Lung (tissue), 12 donors: ENCODE data around the gene C3orf52. TPM values are rescaled to one million over a fixed set of nuclear protein-coding genes. Genes with fewer than 3 reads are reported as not detected.

Source experiments
- ATAC-seq: fragments of 200-7000 bp; cut with Tn5 transposase; one replicate; pipeline ENCODE4 v1.9.1; 2020; ENCODE audit warnings: moderate number of reproducible peaks; ENCODE audit not compliant: insufficient read depth, low FRiP score
- DNase-seq, 3 donors: peaks; one replicate each; pipeline ENCODE4 v3.0.0-alpha.2; 2013 to 2017
- H3K27ac ChIP-seq, 2 donors: one replicate each; pipeline ENCODE4 v1.5.1; 2013; ENCODE audit warnings: mild to moderate bottlenecking in 2 of 2, moderate library complexity in 2 of 2, control low read depth in 1 of 2, inconsistent platforms in 1 of 2, low read depth in 1 of 2, low read length in 1 of 2
- H3K27me3 ChIP-seq, 3 donors: one replicate each; pipeline ENCODE4 v1.5.1; 2013; ENCODE audit warnings: low read length in 2 of 3; ENCODE audit not compliant: control insufficient read depth in 3 of 3, insufficient read depth in 3 of 3
- H3K36me3 ChIP-seq, 4 donors: one replicate each; pipeline ENCODE4 v1.5.1; 2013; ENCODE audit warnings: low read length in 4 of 4, mild to moderate bottlenecking in 1 of 4, moderate library complexity in 1 of 4; ENCODE audit not compliant: control insufficient read depth in 4 of 4, insufficient read depth in 4 of 4
- H3K4me1 ChIP-seq, 5 donors: one replicate each; pipeline ENCODE4 v1.5.1; 2013; ENCODE audit warnings: low read length in 5 of 5, mild to moderate bottlenecking in 2 of 5, moderate library complexity in 1 of 5; ENCODE audit not compliant: control insufficient read depth in 5 of 5, insufficient read depth in 5 of 5
- H3K4me3 ChIP-seq: one replicate; pipeline ENCODE4 v1.5.1; 2013; ENCODE audit warnings: mild to moderate bottlenecking, control low read depth, moderate library complexity
- H3K9ac ChIP-seq, 2 donors: one replicate each; pipeline ENCODE4 v1.5.1; 2013; ENCODE audit warnings: low read length in 2 of 2, control low read depth in 1 of 2; ENCODE audit not compliant: insufficient read depth in 1 of 2
- H3K9me3 ChIP-seq, 4 donors: one replicate each; pipeline ENCODE4 v1.5.1; 2013; ENCODE audit warnings: low read length in 3 of 4, mild to moderate bottlenecking in 1 of 4, moderate library complexity in 1 of 4; ENCODE audit not compliant: control insufficient read depth in 4 of 4, insufficient read depth in 3 of 4
- WGBS, 2 donors: extraction: QIAGEN DNeasy Blood & Tissue Kit; methylation state at CpG; one replicate each; pipeline ENCODE4 v1.1.7; 2013; 5-methylcytosine and 5-hydroxymethylcytosine counted together
- polyA plus RNA-seq, 2 donors: library from polyadenylated mRNA; stranded (reverse); fragments of 200-250 nt; gene quantifications; one replicate each; pipeline ENCODE4 v1.2.1, GENCODE V29; 2013
- total RNA-seq, 2 donors: library from RNA; depleted of rRNA in 1 of 2; stranded (reverse); fragments of >200 nt in 1 of 2; gene quantifications; one replicate each; pipeline ENCODE4 v1.2.1, GENCODE V29; 2014 to 2021
- TF ChIP-seq, protein P1 (sequence below): IDR thresholded peaks from 2 replicates; pipeline ENCODE4 v1.5.1; 2012; ENCODE audit warnings: mild to moderate bottlenecking; ENCODE audit errors: control extremely low read depth, extremely low read depth
- donor health status: control.
- donor health status: control.
- donor health status: Bipolar disorder and iron deficiency.
- donor health status: healthy.
- donor health status: DM: yes; HTN: yes; CAD: no.

Gene C3orf52
- total and polyA plus RNA-seq, 4 donors, result 6.5 to 22.4 (median 14.5) TPM

GRCh38 chr3:112097378-112097777 lies 11.2 kb downstream of the C3orf52 start:
- no peak overlapping the region for H3K4me3 ChIP-seq
- no peaks in the 10 kb centered on the region for H3K9me3 ChIP-seq
- WGBS, 2 donors, result 28 to 29% methylated on average over 4 of the region's 4 CpGs
- DNase-seq, result peak in 2 of 3 donors; percentile 53 to 73
- H3K9ac ChIP-seq, result no peak overlapping the region
- H3K27me3 ChIP-seq, result no peaks in the 10 kb centered on the region
- peak; percentile 77 for ATAC-seq
- H3K36me3 ChIP-seq, result peaks cover 0 to 12% (median 0%) of the 10 kb centered on the region in 4 donors
- no peak overlapping the region for H3K27ac ChIP-seq
- TF ChIP-seq, protein P1, sequence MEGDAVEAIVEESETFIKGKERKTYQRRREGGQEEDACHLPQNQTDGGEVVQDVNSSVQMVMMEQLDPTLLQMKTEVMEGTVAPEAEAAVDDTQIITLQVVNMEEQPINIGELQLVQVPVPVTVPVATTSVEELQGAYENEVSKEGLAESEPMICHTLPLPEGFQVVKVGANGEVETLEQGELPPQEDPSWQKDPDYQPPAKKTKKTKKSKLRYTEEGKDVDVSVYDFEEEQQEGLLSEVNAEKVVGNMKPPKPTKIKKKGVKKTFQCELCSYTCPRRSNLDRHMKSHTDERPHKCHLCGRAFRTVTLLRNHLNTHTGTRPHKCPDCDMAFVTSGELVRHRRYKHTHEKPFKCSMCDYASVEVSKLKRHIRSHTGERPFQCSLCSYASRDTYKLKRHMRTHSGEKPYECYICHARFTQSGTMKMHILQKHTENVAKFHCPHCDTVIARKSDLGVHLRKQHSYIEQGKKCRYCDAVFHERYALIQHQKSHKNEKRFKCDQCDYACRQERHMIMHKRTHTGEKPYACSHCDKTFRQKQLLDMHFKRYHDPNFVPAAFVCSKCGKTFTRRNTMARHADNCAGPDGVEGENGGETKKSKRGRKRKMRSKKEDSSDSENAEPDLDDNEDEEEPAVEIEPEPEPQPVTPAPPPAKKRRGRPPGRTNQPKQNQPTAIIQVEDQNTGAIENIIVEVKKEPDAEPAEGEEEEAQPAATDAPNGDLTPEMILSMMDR, result no peak
- peaks cover 0 to 19% (median 3%) of the 10 kb centered on the region in 5 donors for H3K4me1 ChIP-seq

GRCh38 chr3:112101916-112102315 lies 15.7 kb downstream of the C3orf52 start:
- no peak overlapping the region for H3K9ac ChIP-seq
- H3K4me1 ChIP-seq, result peaks cover 0 to 10% (median 0%) of the 10 kb centered on the region in 5 donors
- DNase-seq (no peak), ATAC-seq (no peak)
- no peaks in the 10 kb centered on the region for H3K9me3 ChIP-seq
- TF ChIP-seq, protein P1, result no peak
- H3K4me3 ChIP-seq, result no peak overlapping the region
- H3K27me3 ChIP-seq, result no peaks in the 10 kb centered on the region
- H3K36me3 ChIP-seq, result peaks cover 0 to 14% (median 0%) of the 10 kb centered on the region in 4 donors
- H3K27ac ChIP-seq, result no peak overlapping the region
- 90 to 98% methylated on average over 2 of the region's 2 CpGs for WGBS, 2 donors

- Histone ChIP-seq H3K4me1 (peaks cover 0 to 4% (median 0%) of the 10 kb centered on the region in 5 donors), H3K4me3 (no peak overlapping the region), H3K27ac (no peak overlapping the region), H3K9me3 (no peaks in the 10 kb centered on the region), H3K9ac (no peak overlapping the region), H3K27me3 (no peaks in the 10 kb centered on the region), H3K36me3 (peaks cover 0 to 14% (median 0%) of the 10 kb centered on the region in 4 donors)
- ATAC-seq (no peak), DNase-seq (no peak)
- TF ChIP-seq, protein P1, result no peak
- 76 to 84% methylated on average over 2 of the region's 2 CpGs for WGBS, 2 donors
Measured at GRCh38 chr3:112104774-112105173, 18.6 kb downstream of the C3orf52 start.

DNA sequence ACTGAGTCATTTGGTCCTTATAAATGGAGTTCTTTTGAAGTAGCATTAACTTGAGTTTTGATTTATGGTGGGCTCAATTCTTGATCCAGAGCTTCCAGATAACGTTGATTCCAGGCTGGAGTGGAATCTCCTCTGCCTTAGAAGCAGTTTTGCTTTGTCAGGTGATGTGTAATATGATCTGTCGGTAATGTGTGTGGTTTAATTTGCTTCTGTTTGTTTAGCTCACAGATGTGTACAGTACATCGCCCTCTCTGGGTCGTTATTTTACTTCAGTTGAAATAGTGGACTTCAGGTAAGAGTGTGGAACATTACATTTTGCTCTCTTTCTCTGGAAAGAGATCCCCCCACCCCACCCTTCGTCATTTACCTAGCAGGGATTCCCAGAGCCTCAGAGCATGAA lies 23.1 kb downstream of the C3orf52 start:
- H3K27ac ChIP-seq, result no peak overlapping the region

More for the DNA sequence above, 23.1 kb downstream of the C3orf52 start:
- no peak overlapping the region for H3K4me3 ChIP-seq
- TF ChIP-seq, protein P1, result no peak
- peaks cover 0 to 14% (median 0%) of the 10 kb centered on the region in 4 donors for H3K36me3 ChIP-seq
- peaks cover 0 to 4% (median 0%) of the 10 kb centered on the region in 5 donors for H3K4me1 ChIP-seq
- no peak for DNase-seq
- 74 to 83% methylated on average over 5 of the region's 5 CpGs for WGBS, 2 donors
- no peaks in the 10 kb centered on the region for H3K27me3 ChIP-seq
- peaks cover 0 to 1% (median 0%) of the 10 kb centered on the region in 4 donors for H3K9me3 ChIP-seq
- no peak for ATAC-seq
- H3K9ac ChIP-seq, result no peak overlapping the region
